Fibroblast of lung (primary cell): ENCODE data around the gene INSC.

Source experiments
- CTCF ChIP-seq, 2 donors: IDR thresholded peaks in 1 of 2; conservative IDR thresholded peaks in 1 of 2; 1 replicate in 1 of 2; 2 replicates in 1 of 2; pipeline ENCODE4 v1.5.1; 2011 to 2012; ENCODE audit warnings: low read length in 2 of 2, control low read depth in 1 of 2, inconsistent platforms in 1 of 2, low read depth in 1 of 2, mild to moderate bottlenecking in 1 of 2
- EZH2 ChIP-seq: IDR thresholded peaks from 2 replicates; pipeline ENCODE4 v1.5.1; 2012; ENCODE audit warnings: low read length, control low read depth, mild to moderate bottlenecking; ENCODE audit errors: missing control alignments

- TF ChIP-seq EZH2 (no peak), CTCF (conservative IDR thresholded peaks at IDR 0.05 in 1 of 2, IDR thresholded peaks at IDR 0.05 in 1 of 2; ENCODE audit: low read depth in 1 of 2, low read length in 2 of 2) (no peak)
These were observed 3.7 kb downstream of the INSC start for GRCh38 chr11:15118431-15118830.
